ENCODE data around the gene UNC45A. TPM values are rescaled to one million over a fixed set of nuclear protein-coding genes. Genes with fewer than 3 reads are reported as not detected.

UNC45A gene
- total and polyA plus RNA-seq, 5 donors: 24.0 to 32.8 (median 28.4) TPM

- Histone ChIP-seq H3K27me3 (ENCODE audit: control insufficient read depth, insufficient read depth) (no peaks in the 10 kb centered on the region), H3K9me3 (ENCODE audit: control insufficient read depth, low read length) (no peaks in the 10 kb centered on the region), H3K27ac (ENCODE audit: low read length) (no peak overlapping the region), H3K4me1 (ENCODE audit: control insufficient read depth, insufficient read depth, low read length) (no peaks in the 10 kb centered on the region), H3K4me3 (ENCODE audit: low read length) (peak overlapping the region; percentile 45)
- WGBS: 9% methylated on average over 56 of the region's 56 CpGs
- ATAC-seq (peak; percentile 43 to 48), DNase-seq (peak; percentile 78 to 94 (median 93))
- intact Hi-C loops (cut with DNase I): loop anchor here in 3 of 4 donors (5.0 to 10.0 kb wide), 4 partner anchors 91 to 316 kb away; no protein-coding TSS in a partner anchor
Measured at GRCh38 chr15:90956274-90957030, 21.4 kb downstream of the UNC45A start.

- 20% methylated on average over 63 of the region's 63 CpGs for WGBS
- intact Hi-C loops (cut with DNase I): loop anchor here in 3 of 4 donors (5.0 to 10.0 kb wide), 4 partner anchors 90 to 315 kb away; no protein-coding TSS in a partner anchor
- Histone ChIP-seq H3K4me3 (ENCODE audit: low read length) (peak overlapping the region; percentile 45), H3K27me3 (ENCODE audit: control insufficient read depth, insufficient read depth) (no peaks in the 10 kb centered on the region), H3K9me3 (ENCODE audit: control insufficient read depth, low read length) (no peaks in the 10 kb centered on the region), H3K27ac (ENCODE audit: low read length) (no peak overlapping the region), H3K4me1 (ENCODE audit: control insufficient read depth, insufficient read depth, low read length) (no peaks in the 10 kb centered on the region)
- DNase-seq: peak in 2 of 3 donors; percentile 65 to 71
- peak; percentile 2 to 17 for ATAC-seq
Measured at GRCh38 chr15:90957031-90957790, 22.1 kb downstream of the UNC45A start.

- DNase-seq (no peak), ATAC-seq (no peak)
- no peak overlapping the region for H3K4me3 ChIP-seq (ENCODE audit: low read length)
- WGBS: 73% methylated on average over 6 of the region's 6 CpGs
- no peaks in the 10 kb centered on the region for H3K4me1 ChIP-seq (ENCODE audit: control insufficient read depth, insufficient read depth, low read length)
- H3K9me3 ChIP-seq (ENCODE audit: control insufficient read depth, low read length): no peaks in the 10 kb centered on the region
- H3K27me3 ChIP-seq (ENCODE audit: control insufficient read depth, insufficient read depth): no peaks in the 10 kb centered on the region
- no peak overlapping the region for H3K27ac ChIP-seq (ENCODE audit: low read length)
- intact Hi-C loops (cut with DNase I): loop anchor here in 3 of 4 donors (5.0 to 10.0 kb wide), 4 partner anchors 90 to 315 kb away; no protein-coding TSS in a partner anchor
Measured at GRCh38 chr15:90957791-90958190, 22.7 kb downstream of the UNC45A start.

- intact Hi-C loops (cut with DNase I): loop anchor here in 3 of 4 donors (5.0 to 10.0 kb wide), 4 partner anchors 88 to 313 kb away; no protein-coding TSS in a partner anchor
- Histone ChIP-seq H3K27me3 (ENCODE audit: control insufficient read depth, insufficient read depth) (no peaks in the 10 kb centered on the region), H3K4me3 (ENCODE audit: low read length) (no peak overlapping the region), H3K4me1 (ENCODE audit: control insufficient read depth, insufficient read depth, low read length) (no peaks in the 10 kb centered on the region), H3K27ac (ENCODE audit: low read length) (peak overlapping the region; percentile 33), H3K9me3 (ENCODE audit: control insufficient read depth, low read length) (no peaks in the 10 kb centered on the region)
- no peak for DNase-seq
- ATAC-seq: no peak
- WGBS: 75% methylated on average over 8 of the region's 8 CpGs
Measured at GRCh38 chr15:90959028-90959595, 24.0 kb downstream of the UNC45A start.

- no peaks in the 10 kb centered on the region for H3K9me3 ChIP-seq (ENCODE audit: control insufficient read depth, low read length)
- DNase-seq (peak; percentile 72 to 88 (median 81)), ATAC-seq (peak; percentile 46 to 75)
- intact Hi-C loops (cut with DNase I): loop anchor here (5.0 to 10.0 kb wide), 4 partner anchors 87 to 312 kb away; no protein-coding TSS in a partner anchor
- H3K4me3 ChIP-seq (ENCODE audit: low read length): no peak overlapping the region
- H3K27me3 ChIP-seq (ENCODE audit: control insufficient read depth, insufficient read depth): no peaks in the 10 kb centered on the region
- WGBS: 55% methylated on average over 5 of the region's 5 CpGs
- no peaks in the 10 kb centered on the region for H3K4me1 ChIP-seq (ENCODE audit: control insufficient read depth, insufficient read depth, low read length)
- H3K27ac ChIP-seq (ENCODE audit: low read length): peak overlapping the region; percentile 43
Measured at GRCh38 chr15:90959894-90960293, 24.8 kb downstream of the UNC45A start.

GRCh38 chr15:90960298-90961091 is 25.4 kb downstream of the UNC45A start:
- ATAC-seq (no peak), DNase-seq (peak in 1 of 3 donors; percentile 52)
- 71% methylated on average over 20 of the region's 20 CpGs for WGBS
- Histone ChIP-seq H3K27ac (ENCODE audit: low read length) (peak overlapping the region; percentile 43), H3K4me1 (ENCODE audit: control insufficient read depth, insufficient read depth, low read length) (no peaks in the 10 kb centered on the region), H3K27me3 (ENCODE audit: control insufficient read depth, insufficient read depth) (no peaks in the 10 kb centered on the region), H3K9me3 (ENCODE audit: control insufficient read depth, low read length) (no peaks in the 10 kb centered on the region), H3K4me3 (ENCODE audit: low read length) (no peak overlapping the region)
- intact Hi-C loops (cut with DNase I): loop anchor here in 1 of 4 donors (10.0 kb wide), 1 partner anchor 304 kb away; no protein-coding TSS in a partner anchor

GRCh38 chr15:90962021-90962420 is 26.9 kb downstream of the UNC45A start:
- H3K27me3 ChIP-seq (ENCODE audit: control insufficient read depth, insufficient read depth): no peaks in the 10 kb centered on the region
- no peak for ATAC-seq
- no peak overlapping the region for H3K4me3 ChIP-seq (ENCODE audit: low read length)
- H3K4me1 ChIP-seq (ENCODE audit: control insufficient read depth, insufficient read depth, low read length): no peaks in the 10 kb centered on the region
- no peak overlapping the region for H3K27ac ChIP-seq (ENCODE audit: low read length)
- intact Hi-C loops (cut with DNase I): loop anchor here in 1 of 4 donors (10.0 kb wide), 1 partner anchor 303 kb away; no protein-coding TSS in a partner anchor
- no peaks in the 10 kb centered on the region for H3K9me3 ChIP-seq (ENCODE audit: control insufficient read depth, low read length)
- DNase-seq: no peak
- 88% methylated on average over 4 of the region's 4 CpGs for WGBS

GRCh38 chr15:90966262-90966661 is 31.2 kb downstream of the UNC45A start:
- ATAC-seq (no peak), DNase-seq (no peak)
- intact Hi-C loops (cut with DNase I): loop anchor here in 1 of 4 donors (10.0 kb wide), 1 partner anchor 299 kb away; no protein-coding TSS in a partner anchor
- Histone ChIP-seq H3K27me3 (ENCODE audit: control insufficient read depth, insufficient read depth) (no peaks in the 10 kb centered on the region), H3K27ac (ENCODE audit: low read length) (no peak overlapping the region), H3K9me3 (ENCODE audit: control insufficient read depth, low read length) (no peaks in the 10 kb centered on the region), H3K4me1 (ENCODE audit: control insufficient read depth, insufficient read depth, low read length) (no peaks in the 10 kb centered on the region), H3K4me3 (ENCODE audit: low read length) (no peak overlapping the region)
- WGBS: 87% methylated on average over 9 of the region's 9 CpGs

GRCh38 chr15:90967206-90967605 is 32.1 kb downstream of the UNC45A start:
- H3K27me3 ChIP-seq (ENCODE audit: control insufficient read depth, insufficient read depth): no peaks in the 10 kb centered on the region
- no peak overlapping the region for H3K4me3 ChIP-seq (ENCODE audit: low read length)
- intact Hi-C loops (cut with DNase I): loop anchor here in 1 of 4 donors (10.0 kb wide), 1 partner anchor 298 kb away; no protein-coding TSS in a partner anchor
- ATAC-seq (no peak), DNase-seq (no peak)
- no peaks in the 10 kb centered on the region for H3K4me1 ChIP-seq (ENCODE audit: control insufficient read depth, insufficient read depth, low read length)
- WGBS: 86% methylated on average over 5 of the region's 5 CpGs
- H3K27ac ChIP-seq (ENCODE audit: low read length): no peak overlapping the region
- H3K9me3 ChIP-seq (ENCODE audit: control insufficient read depth, low read length): no peaks in the 10 kb centered on the region

GRCh38 chr15:90968434-90968833 is 33.3 kb downstream of the UNC45A start:
- DNase-seq (no peak), ATAC-seq (no peak)
- 93% methylated on average over 1 of the region's 1 CpG for WGBS
- H3K27me3 ChIP-seq (ENCODE audit: control insufficient read depth, insufficient read depth): no peaks in the 10 kb centered on the region
- H3K4me3 ChIP-seq (ENCODE audit: low read length): no peak overlapping the region
- H3K4me1 ChIP-seq (ENCODE audit: control insufficient read depth, insufficient read depth, low read length): no peaks in the 10 kb centered on the region
- no peaks in the 10 kb centered on the region for H3K9me3 ChIP-seq (ENCODE audit: control insufficient read depth, low read length)
- intact Hi-C loops (cut with DNase I): loop anchor here in 1 of 4 donors (10.0 kb wide), 1 partner anchor 296 kb away; no protein-coding TSS in a partner anchor
- no peak overlapping the region for H3K27ac ChIP-seq (ENCODE audit: low read length)

All from right cardiac atrium (tissue), 5 donors.